Measurements from ENCODE around the gene PUS1.

Gene PUS1

DNA sequence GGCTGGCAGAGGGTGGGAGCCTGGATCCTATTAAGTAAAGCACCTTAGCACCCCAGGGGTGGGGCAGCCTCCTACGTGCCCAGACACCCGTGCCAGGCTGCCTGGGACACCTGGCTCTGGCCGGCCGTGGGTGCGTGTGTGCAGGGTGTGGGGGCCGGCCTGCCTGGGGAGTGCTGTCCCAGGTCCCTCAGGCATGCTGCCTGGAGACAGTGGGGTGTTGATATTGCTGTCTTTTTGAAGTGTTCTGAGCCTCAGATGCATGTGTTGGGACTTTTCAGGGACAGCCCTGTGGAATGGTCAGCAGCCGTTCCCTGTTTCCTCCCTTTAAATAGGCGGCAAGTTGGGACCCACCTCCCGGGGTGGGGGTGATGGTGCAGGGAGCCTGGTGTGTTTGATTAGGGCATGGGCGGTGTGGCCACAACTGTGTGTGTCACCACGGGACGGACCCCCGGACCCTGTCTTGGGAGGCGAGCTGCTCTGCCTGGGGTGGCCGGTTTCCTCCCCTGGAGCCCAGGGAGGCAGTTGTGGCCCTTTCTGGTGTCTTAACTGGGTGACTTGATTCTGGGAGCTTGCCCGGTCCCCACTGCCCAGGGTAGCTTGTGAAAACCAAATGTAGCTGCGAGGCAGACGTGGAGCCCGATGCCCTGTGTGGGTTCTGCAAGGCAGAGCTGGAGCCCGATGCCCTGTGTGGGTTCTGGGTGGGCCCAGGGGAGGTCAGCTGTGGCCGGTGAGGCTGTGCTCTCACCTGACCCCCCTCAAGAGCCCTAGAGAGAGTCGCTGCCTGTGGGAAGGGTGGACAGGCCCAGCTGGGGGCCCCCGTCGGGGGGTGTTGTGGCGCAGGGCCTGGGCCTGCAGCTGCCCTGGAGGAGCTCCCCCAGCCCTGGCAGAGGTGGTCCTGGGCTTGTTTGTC, 26.5 kb upstream of the PUS1 start:
- no peak for DNase-seq (ENCODE audit: low read depth, low spot score)

DNA sequence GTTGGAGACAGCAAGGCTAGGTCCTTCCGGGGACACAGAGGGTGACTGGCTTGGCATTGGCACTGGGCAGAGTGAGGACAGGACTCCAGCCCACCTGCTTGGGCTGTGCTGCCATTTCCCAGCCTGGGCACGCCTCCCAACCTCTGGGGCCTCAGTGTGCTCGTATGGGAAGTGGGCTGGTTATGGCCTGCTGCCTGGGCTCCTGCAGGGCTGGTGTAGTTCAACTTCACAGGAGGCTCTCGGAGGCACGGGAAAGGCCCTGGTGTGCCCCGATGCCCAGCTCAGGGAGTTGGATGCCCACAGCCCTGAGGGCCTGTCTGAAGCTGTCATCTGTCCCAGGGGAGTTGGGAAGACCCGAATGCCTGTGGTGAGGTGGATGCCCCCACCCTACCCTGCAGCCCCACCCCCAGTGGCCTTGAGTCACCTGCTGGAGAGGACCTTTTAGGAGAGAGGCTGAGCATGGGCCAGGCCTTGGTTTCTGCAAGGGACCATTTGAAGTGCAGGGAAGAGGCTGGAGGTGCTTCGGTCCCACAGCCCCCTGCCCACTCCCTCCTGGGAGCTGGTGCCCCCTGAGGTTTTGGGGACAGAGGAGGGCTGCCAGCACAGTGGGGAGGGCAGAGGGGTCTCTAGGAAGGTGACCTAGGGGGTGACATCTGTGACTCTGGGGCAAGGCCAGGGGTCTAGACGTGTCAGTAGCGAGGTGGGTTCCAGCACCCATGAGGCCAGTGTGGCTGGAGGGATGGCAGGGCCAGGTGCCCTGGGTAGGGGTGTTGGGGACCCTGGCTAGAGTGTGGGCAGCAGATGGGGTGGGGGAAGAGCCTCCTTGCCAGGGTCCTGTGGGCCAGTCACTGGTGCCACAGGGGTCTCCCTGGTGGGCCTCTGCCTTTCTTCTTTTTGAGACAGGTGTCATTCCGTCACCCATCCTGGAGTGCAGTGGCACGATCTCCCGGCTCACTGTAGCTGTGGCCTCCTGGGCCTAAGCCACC, 25.5 kb upstream of the PUS1 start:
- no peak for DNase-seq (ENCODE audit: low read depth, low spot score)

DNA sequence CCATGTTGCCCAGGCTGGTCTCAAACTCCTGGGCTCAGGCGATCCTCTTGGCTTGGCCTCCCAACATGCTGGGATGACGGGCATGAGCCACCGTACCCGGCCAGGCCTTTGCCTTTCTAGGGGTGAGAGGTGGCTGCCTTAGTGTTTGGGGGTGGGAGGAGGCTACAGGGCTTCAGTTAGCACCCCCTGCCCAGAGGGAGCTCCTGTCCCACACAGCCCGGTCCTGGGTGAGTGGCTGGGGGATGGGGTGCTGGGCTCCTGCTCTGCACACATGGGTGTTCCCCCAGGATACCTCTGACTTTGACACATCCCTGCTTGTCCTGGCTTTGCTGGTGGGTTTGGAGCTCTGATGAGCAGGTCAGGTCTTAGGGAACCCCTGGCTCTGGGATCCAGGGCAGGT, 24.7 kb upstream of the PUS1 start:
- no peak for DNase-seq (ENCODE audit: low read depth, low spot score)

DNA sequence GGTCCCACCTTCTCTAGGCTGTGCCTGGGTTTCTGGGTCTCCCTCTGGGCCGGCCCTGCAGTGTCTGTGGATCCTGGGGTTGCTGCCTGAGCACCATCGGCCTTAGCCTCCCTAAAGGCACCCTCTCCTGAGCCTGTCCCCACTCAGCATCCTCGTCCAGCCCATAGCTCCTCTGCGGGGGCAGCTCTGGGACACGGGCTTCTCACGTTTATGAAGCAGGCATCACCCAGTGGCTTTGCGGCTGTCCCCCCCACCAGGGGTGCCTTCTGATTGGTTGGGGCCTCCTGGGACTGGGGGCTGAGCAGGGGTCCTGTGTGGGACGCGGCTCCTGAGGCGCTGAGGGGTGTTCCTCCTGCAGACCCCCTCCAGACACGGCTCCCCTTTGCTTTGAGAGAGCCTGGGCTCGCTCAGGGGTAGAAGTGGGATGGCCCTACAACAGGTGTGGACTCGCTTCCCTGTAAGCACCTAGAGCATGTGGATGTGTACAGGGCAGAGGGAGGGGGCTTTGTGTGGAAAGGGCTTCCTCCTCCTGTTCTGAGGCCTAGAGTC, 23.9 kb upstream of the PUS1 start:
- no peak for DNase-seq (ENCODE audit: low read depth, low spot score)

DNA sequence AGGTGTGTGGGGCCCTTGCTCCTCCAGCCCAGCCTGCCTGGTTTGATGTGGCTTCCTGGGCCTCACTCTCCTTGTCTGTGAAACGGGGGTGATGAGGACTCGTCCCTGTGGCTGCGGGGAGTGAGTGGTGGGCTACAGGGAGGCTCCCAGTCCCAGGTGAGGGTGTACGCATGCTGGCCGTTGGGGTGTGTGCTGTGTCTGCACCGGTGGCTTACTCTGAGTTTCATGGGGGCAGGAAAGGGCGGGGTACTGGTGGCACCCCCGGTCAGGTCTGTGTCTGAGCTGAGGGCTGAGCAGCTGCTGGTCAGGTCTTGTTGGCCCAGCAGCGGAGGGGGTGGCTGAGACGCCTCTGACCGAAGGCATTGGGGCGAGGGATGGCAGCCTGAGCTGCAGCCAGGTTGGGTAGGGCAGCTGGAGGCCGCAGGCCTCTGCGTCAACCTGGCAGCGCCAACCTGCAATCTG, 23.4 kb upstream of the PUS1 start:
- DNase-seq (ENCODE audit: low read depth, low spot score) = no peak

DNA sequence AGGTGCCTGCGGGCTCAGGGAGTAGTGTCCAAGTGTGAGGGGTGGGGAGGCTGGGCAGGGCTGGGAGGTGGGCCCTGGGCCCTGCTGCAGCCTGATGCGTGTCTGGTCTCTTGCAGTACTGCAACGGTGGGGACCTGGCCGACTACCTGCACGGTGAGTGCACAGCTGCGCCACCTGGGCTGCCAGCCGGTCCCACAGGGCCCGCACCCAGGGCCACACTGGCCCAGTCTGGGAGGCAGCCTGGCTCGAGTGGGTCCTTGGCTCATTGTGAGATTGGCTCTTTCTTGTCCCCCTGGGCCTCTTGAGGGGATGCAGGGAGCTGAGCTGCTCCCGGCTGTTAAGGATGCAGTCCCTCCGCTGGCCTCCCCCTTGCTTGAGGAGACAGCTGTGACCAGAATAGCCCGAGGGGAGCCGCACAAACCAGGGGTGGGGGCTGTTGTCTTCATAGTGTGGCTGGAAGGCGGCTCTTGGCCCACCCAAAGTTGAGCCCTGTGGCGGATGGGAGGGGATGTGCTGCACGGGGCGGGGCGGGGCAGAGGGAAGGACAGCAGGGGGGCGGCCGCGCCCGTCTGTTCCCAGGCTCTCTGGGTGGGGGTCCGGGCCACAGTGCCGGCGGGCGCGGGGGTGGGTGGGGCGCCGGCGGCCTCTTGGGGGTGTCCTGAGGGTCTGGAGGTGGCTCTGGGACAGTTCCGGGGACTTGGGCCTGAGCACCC, 21.5 kb upstream of the PUS1 start:
- DNase-seq (ENCODE audit: low read depth, low spot score) = no peak

DNA sequence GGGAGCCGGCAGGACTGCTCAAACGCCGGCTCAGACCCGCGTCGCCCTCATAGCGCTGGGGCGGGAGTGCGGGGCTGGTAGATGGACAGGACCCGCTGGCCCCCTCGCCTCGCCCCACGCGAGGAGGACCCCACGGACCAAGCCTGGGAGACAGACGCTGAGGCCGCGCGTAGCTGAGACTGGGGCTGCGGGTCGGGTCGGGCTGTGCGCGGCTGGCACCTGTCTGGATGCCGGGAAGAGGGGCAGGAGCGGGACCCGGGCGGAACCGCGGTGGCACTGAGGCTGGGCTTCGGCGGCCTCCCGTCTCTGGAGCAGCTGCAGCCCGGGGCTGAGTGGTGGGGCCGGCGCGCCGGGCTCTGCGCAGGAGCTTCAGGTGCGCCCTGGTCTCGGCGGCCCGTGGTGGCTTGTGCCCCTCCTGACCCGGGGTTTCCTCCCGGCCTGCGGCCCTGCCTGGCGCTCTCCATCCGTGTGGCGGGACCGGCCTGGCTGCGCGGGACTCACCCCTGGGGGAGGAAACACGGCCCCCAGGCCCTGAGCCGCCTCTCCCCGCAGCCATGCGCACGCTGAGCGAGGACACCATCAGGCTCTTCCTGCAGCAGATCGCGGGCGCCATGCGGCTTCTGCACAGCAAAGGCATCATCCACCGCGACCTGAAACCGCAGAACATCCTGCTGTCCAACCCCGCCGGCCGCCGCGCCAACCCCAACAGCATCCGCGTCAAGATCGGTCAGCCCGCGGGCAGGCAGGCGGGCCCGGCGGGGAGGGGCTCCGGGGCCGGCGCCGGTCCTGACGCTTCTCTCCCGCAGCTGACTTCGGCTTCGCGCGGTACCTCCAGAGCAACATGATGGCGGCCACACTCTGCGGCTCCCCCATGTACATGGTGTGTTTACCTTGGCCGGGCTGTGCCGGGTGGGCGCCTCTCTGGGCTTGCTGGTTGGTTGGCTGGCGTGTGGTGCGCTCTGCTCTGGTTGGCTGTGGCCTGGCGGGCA, 20.7 kb upstream of the PUS1 start:
- DNase-seq (ENCODE audit: low read depth, low spot score) = no peak

DNA sequence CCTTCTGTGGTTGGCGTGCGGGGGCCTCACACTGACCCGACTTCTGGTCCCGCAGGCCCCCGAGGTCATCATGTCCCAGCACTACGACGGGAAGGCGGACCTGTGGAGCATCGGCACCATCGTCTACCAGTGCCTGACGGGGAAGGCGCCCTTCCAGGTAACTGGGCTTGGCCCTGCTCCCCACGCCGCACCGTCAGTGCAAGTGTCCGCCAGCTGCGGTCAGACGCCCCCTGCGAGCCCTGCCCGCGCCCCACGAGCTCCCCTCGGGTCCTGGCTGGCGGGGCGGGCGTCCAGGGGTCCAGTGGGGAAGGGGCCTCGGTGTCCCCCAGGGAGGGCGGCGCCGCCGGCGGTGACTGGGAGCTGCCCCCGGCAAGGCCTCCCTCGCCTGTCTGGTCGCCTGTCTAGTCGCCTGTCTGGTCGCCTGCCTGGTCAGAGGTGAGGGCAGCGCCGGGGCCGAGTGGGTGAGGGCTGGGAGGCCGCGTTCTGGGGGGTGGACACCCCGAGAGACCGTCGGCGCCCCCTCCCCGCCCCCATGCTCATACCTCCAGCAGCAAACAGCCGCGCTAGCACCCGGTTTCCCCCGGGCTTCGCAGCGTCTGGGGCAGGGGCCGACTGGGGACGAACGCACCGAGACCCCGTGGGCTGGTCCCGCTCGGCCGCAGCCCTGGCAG, 19.9 kb upstream of the PUS1 start:
- no peak for DNase-seq (ENCODE audit: low read depth, low spot score)

DNA sequence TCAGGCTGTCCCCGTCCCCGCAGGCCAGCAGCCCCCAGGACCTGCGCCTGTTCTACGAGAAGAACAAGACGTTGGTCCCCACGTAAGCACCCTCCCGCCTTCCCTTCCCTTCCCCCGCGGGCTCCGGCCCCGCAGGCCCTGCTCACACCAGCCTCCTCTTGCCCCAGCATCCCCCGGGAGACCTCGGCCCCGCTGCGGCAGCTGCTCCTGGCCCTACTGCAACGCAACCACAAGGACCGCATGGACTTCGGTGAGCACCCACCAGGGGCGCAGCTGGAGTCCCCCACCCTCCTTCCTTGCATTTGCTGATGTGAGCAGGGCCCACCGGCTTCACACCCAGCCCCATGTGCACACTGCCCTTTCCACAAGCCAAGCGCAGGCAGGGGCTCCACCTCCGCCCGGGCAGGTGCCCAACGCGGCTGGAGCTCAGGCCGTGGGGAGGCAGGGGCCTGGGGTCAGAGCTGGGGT, 19.3 kb upstream of the PUS1 start:
- no peak for DNase-seq (ENCODE audit: low read depth, low spot score)

DNA sequence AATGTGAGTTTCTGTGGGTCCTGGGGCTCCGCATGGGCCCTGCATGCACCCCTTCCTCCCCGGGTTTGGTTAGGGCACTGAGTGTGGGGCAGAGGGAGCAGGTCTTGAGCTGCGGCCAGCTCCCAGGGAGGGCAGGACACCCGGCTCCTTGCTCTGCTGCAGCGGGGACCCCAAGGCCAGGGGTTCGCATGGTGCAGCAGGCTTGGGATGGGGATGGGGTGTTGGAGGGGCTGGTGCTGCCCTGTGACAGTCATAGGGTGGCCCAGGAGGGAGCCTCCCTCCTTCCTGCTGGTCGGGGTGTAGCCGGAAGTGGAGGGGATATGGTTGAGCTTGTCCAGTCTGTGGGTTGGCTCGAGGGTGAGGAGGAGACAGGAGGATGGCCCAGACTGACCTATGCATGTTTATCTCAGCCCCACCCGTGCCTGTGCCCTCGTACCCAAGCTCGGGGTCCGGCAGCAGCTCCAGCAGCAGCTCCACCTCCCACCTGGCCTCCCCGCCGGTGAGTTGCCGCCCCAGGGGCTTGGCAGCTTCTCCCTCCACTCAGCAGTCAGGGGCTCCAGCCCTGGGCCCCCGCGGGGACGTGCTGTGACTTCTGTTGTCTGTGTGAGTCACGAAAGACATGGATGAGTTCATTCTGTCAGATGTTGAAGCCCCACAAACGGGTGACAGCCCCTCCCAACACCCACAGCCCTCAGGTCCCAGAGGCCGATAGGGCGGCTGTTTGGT, 18.6 kb upstream of the PUS1 start:
- DNase-seq (ENCODE audit: low read depth, low spot score) = no peak

DNA sequence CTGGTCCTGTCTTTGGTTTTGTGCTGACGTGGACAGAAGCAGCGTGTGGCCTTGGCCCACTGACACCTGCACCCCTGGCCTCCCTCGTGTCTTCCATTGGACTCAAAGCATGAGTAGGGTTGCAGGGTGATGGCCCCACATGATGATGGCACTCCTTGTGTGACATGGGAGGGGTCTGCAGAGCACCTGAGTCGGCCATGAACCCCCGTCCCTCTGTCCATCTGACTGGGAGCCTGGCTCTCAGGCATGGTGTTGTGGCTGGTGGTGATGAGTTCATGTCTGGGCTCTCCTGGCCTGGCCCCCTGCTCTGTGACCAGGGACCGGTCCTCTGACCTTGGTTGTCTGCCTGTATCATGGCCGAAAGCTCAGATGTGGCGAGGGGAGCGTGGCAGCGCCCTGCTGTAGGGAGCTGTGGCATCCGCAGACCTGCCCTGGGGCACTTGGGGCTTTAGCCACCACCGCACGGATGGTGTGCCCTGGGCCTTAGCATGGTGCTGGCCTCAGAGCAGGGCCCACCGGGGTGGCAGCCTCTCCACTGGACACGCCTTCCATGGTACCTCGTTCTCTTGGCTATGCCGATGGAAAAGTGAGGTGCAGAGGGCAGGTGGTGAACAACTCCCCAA, 17.9 kb upstream of the PUS1 start:
- DNase-seq (ENCODE audit: low read depth, low spot score) = no peak

DNA sequence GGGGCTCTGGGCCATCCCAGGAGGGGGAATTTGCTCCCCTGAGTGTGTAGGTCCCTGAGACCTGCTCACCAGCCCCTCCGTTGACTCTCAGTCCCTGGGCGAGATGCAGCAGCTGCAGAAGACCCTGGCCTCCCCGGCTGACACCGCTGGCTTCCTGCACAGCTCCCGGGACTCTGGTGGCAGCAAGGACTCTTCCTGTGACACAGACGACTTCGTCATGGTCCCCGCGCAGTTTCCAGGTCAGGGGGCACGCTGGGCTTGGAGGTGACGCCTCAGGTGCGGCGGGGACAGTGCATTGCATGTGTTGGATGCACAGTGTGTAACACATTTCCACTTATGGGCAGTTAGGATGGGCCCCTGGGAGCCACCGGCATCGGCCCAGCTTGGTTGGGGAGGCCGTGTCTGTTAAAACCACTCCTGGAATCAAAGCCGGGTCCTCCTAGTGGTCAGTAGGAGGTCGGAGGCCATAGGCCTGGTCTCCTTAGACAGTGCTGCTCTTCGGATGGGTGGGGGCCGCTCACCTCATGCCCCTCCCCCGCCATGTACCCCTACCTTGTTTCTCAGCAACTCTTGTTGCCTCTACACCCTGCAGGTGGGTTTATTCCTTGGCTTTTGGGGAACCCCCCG, 17.1 kb upstream of the PUS1 start:
- DNase-seq (ENCODE audit: low read depth, low spot score) = no peak

DNA sequence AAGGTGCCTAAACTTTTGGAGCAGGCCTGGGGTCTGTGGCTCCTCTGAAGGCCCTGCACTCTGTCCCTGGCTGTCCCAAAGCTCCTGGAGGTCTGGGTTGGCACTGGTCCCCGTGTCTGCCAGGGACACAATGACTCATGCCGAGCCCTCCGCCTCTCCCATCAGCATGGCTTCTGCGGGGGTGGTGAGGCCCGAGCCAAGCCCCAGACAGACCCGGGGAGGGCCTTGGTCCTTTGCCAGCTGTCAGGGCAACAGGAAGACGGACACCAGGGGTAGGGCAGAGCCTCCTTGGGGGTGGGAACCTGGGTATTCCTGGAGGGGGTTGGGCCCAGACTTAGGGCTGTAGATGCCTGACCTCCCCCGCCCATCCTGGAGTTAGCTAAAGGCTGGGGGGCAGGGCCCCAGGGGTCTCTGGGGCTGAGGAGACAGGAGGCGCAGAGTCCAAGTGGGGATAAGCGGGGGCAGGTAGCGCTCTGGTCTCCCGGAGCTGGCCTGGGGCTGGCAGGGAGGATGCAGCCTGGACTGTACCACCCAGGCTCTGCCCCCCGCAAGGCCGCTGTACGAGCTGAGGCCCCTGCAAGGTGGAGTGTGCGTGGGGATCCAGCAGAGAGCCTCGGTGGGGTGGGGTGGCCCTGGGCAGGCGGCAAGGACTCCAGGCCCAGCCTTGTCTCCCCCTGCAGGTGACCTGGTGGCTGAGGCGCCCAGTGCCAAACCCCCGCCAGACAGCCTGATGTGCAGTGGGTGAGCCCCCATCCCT, 16.4 kb upstream of the PUS1 start:
- DNase-seq (ENCODE audit: low read depth, low spot score) = no peak

DNA sequence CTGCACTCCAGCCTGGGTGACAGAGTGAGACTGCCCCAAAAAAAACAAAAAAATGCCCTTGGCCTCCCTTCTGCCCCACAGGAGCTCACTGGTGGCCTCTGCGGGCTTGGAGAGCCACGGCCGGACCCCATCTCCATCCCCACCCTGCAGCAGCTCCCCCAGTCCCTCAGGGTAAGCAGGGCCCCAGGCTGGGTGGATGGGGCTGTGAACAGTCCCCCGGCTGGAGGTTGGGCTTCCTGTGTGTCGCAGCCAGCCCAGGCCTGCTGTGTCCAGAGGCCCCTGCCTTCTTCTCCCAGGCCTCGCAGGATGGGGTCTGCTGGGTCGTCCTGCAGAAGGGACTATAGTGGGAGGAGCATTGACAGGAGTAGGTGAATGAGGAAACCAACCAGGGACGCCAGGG, 15.4 kb upstream of the PUS1 start:
- no peak for DNase-seq (ENCODE audit: low read depth, low spot score)

DNA sequence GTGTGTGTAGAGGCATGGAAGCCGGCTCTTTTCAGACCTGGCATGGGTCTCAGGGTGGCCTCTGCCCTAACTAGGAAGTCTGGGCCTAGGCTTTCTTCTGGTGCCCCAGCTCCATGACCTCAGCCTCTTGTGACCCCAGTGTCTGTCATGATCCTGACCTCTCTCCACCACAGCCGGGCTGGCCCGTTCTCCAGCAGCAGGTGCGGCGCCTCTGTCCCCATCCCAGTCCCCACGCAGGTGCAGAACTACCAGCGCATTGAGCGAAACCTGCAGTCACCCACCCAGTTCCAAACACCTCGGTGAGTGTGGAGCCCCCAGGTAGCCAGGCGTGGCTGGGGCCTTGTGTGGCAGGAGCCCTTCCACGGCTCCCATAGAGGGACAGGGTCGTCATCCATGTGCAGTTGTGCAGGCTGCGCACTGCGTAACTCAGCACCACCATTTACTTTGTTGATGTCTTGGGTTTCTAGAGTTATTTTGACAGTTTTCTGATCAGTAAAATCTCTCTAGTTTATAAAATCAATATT, 14.8 kb upstream of the PUS1 start:
- no peak for DNase-seq (ENCODE audit: low read depth, low spot score)

DNA sequence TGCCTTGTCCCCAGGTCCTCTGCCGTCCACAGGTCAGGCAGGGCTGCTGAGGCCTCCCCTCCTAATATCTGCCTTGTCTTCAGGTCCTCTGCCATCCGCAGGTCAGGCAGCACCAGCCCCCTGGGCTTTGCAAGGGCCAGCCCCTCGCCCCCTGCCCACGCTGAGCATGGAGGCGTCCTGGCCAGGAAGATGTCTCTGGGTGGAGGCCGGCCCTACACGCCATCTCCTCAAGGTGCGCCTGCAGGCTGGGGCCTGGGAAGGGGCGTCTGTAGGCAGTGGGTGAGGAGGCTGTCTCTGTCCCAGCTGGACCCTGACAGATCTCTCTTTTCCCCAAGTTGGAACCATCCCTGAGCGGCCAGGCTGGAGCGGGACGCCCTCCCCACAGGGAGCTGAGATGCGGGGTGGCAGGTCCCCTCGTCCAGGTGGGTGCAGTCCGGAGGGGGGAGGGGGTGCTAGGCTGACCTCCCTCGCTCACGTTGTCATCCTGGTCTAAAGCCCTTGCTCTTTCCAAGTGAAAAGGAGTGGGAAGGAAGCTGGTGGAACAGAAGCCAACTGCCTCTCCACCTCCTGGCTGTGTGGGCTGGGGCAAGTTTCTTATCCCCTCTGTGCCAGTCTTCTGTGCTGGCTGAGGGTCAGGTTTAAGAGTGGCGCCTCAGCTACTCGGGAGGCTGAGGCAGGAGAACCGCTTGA, 13.9 kb upstream of the PUS1 start:
- no peak for DNase-seq (ENCODE audit: low read depth, low spot score)
